ENCODE results near the gene RAB3IL1.

RAB3IL1 gene

GRCh38 chr11:61880454-61880853 is 36.9 kb downstream of the RAB3IL1 start:
- DNase-seq (ENCODE audit: low read depth), result no peak
- no peak for TF ChIP-seq CTCF (IDR thresholded peaks at IDR 0.05; ENCODE audit: low read length, missing control alignments)
- H3K4me3 ChIP-seq (replicated peaks; ENCODE audit: low read depth, low read length), result no peak overlapping the region

GRCh38 chr11:61880031-61880430 is 37.3 kb downstream of the RAB3IL1 start:
- H3K4me3 ChIP-seq (replicated peaks; ENCODE audit: low read depth, low read length), result no peak overlapping the region
- no peak for DNase-seq (ENCODE audit: low read depth)
- no peak for TF ChIP-seq CTCF (IDR thresholded peaks at IDR 0.05; ENCODE audit: low read length, missing control alignments)

GRCh38 chr11:61879152-61879551 is 38.2 kb downstream of the RAB3IL1 start:
- no peak for DNase-seq (ENCODE audit: low read depth)
- no peak for TF ChIP-seq CTCF (IDR thresholded peaks at IDR 0.05; ENCODE audit: low read length, missing control alignments)
- H3K4me3 ChIP-seq (replicated peaks; ENCODE audit: low read depth, low read length), result no peak overlapping the region

GRCh38 chr11:61875698-61876097 is 41.7 kb downstream of the RAB3IL1 start:
- no peak for DNase-seq (ENCODE audit: low read depth)
- no peak for TF ChIP-seq CTCF (IDR thresholded peaks at IDR 0.05; ENCODE audit: low read length, missing control alignments)
- H3K4me3 ChIP-seq (replicated peaks; ENCODE audit: low read depth, low read length), result no peak overlapping the region

GRCh38 chr11:61874853-61875252 is 42.5 kb downstream of the RAB3IL1 start:
- no peak overlapping the region for H3K4me3 ChIP-seq (replicated peaks; ENCODE audit: low read depth, low read length)
- no peak for DNase-seq (ENCODE audit: low read depth)
- TF ChIP-seq CTCF (IDR thresholded peaks at IDR 0.05; ENCODE audit: low read length, missing control alignments), result no peak

GRCh38 chr11:61874377-61874809 is 43.0 kb downstream of the RAB3IL1 start:
- no peak for TF ChIP-seq CTCF (IDR thresholded peaks at IDR 0.05; ENCODE audit: low read length, missing control alignments)
- no peak overlapping the region for H3K4me3 ChIP-seq (replicated peaks; ENCODE audit: low read depth, low read length)
- no peak for DNase-seq (ENCODE audit: low read depth)

- TF ChIP-seq CTCF (IDR thresholded peaks at IDR 0.05; ENCODE audit: low read length, missing control alignments), result no peak
- no peak overlapping the region for H3K4me3 ChIP-seq (replicated peaks; ENCODE audit: low read depth, low read length)
- no peak for DNase-seq (ENCODE audit: low read depth)
These were observed 43.6 kb downstream of the RAB3IL1 start for GRCh38 chr11:61873588-61874376.

Measured in fibroblast of pulmonary artery (primary cell).